ENCODE measurements around the gene DDX41.
A peak's percentile ranks its signal among the peaks of the same experiment; 100 is the strongest.

The DDX41 gene

GRCh38 chr5:177483042-177483441 is 33.7 kb downstream of the DDX41 start:
- DNase-seq = no peak

DNA sequence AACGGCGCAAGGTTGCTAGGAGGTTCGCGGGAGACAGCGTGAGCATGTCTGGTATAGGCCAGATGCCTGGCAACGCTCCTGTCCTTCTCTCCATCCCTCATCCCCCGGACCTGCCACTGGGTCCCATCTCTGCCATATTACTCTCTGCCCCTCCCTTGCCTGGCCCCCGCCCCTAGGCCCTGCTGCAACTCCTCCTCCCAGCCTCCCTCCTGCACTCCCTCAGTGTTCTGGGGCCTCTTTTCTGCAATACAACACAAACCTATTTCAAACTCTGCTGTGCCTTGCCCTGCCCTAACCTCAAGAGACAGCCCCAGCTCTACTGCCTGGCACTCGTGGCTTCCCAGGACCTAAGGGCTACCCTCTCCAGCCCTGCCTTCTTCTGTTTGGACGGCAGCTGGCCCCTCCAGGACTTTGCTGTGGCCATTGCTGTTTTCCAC is 34.4 kb downstream of the DDX41 start:
- no peak for DNase-seq

DNA sequence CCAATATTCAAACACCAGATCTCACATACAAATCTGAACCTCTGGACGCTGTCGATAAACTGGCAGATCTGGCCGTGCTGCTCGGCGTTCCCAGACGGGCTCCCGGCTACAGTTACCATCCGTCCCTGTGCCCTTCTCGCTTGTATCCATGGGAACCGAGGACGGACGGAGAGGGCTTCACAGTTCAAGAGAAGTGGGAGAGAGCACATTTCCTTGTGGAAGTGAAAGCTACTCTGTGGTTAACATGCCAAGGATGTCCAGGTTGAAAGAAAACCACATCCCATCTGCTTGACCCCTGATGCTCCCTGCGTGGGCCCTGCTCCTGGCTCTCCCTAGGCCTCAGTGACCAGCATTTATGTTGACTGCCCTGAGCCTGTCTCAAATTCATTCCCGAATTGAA is 37.0 kb downstream of the DDX41 start:
- no peak for DNase-seq

- no peak for DNase-seq
These were observed 37.8 kb downstream of the DDX41 start for GRCh38 chr5:177478711-177479646.

DNA sequence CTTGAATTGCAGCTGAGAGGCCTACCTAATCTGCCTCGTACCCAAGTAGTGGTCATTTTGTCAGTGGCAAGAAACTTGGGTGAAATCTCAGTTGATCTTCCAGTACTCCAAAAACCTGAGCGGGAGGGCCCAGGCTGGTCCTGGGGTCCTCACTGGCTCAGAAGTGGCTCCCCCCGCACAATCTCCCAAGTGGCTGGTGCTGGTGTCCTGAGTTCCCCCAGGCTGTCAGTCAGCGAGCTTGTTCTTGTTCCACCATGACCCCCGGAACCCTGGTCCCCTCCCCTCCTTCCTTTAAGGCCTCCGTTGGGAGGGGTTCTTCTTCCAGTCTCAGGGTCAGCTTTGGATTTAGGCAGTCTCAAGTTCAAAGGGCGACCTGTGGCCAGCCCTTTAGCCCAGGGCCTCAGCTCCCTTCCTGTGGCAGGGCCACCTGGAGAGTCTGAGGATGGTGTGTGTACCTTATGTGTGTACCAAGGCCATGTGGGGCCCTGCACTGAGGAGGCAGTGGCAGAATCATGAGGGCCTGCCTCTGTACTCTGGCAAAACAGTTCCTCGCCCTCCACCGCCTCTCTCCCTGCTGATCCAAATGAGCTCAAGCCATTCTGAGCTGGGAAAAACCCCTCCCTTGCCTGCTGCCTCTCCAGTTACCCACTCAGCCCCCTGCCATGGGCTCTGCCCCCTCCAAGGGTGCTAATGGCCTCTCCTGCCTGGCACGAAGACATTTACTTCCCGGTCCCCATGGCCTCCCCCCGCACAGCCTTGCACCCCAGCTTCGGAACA is 38.9 kb downstream of the DDX41 start:
- no peak for DNase-seq

DNA sequence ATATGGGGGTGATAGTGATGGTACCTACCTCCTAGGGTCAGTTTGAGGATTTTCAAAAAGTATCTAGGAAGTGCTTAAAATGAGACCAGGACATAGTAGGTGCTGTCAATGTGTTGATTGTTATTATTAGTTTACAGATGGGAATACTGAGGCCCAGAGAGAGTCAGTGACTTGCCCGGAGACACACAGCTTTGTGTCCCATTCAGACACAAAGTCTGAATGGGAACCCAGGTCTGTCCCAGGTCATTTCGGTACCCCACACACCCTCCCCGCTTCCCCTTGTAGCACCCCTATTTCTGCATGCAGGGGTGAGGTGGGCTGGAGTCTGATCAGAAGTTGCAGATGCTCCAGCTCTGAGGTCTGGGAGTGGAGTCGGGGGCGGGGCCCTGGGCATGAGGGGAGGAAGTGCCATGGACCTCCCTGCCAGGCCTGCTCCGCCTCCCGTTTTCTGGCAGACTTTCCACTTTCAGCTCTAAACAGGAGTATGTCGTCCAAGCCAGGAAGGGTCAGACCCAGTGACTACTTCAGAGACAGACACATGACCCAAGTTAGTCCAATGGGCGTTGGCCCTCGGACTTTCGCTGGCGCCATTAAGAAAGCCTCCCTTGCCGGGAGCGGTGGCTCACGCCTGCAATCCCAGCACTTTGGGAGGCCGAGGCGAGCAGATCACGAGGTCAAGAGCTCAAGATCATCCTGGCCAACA is 40.1 kb downstream of the DDX41 start:
- no peak for DNase-seq

GRCh38 chr5:177475563-177476427 is 41.0 kb downstream of the DDX41 start:
- no peak for DNase-seq

GRCh38 chr5:177474846-177475562 is 41.8 kb downstream of the DDX41 start:
- DNase-seq = no peak

- DNase-seq = no peak
These were observed 42.7 kb downstream of the DDX41 start for GRCh38 chr5:177474002-177474476.

DNA sequence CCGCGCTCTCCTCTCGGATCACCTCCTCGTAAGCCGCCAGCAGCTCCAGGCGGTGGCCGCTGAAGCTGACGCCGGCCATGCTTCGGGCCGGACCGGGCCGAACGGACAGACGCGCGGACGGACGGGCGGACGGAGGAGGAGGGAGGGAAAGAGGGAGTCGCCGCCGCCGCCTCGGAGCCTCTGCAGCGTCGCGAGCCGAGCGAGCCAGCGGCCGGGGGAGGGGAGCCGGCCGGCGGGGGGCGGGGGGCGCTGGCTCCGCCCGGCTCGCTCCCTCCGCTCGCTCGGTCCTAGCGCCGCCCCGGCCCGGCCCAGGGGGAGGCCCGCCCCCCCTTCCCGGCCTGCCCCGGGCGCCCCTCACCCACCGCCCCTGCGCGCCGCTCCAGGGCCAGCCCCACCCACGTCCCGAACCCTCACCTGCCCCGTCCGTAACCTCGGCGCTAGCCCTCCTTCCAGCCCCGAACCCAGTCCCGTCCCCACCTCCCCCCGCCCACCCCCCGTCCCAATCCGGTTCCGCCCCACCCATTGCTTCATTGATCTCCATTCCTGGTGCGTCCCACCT is 43.2 kb downstream of the DDX41 start, which contains the start of gene DBN1:
TSS of gene DBN1 (minus strand) at position 192 of the 559 bp plus-strand sequence. CDS start at position 79, 113 bp downstream.
- peak; percentile 30 for DNase-seq

DNA sequence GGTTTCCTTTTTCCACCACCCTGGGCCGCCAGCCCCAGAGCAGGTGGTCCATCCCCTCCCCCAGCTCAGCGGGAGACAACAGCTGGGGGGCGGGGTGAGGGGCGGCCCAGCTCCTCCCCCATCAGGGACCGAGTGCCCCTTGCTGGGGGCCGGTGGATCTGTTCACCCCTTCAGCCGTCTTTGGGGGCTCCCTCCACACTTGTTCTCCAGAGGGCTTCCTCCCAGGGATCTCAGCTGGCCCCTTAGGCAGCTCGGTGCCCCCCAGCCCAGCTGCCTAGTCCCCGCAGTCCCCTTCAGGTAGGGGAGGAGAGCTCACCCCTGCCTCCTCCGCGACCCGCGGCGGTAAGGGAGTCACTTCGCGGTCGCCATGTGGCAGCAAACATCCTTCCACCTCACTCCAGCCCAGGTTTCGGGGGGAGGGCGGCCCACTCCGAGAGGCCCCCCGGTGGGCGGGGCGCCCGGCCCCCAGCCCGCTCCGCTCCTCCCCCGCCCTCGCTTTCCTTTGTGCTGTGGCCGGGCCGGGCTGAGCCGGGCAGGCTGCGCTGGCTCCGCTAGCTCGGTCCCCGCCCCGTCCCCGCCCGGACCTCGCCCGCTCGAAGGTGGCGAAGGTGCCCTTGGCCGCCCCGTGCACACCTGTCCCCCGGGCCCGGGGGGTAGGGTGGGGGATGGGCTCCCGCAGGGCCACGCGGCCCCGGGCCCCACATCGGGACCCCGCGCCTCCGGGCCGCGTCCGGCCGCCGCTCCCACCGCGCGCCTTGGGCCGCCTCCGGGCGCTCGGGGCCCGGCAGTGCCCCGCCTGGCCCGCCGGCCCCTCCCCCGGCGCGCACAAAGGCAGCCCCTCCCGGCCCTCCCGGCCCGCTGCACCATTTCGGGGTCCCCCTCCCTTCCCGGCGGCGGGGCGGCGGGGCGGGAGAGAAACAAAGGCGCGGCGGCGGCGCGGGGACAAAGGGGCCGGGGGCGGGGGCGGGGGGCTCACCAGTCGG is 44.0 kb downstream of the DDX41 start:
- DNase-seq = peak; percentile 27

DNA sequence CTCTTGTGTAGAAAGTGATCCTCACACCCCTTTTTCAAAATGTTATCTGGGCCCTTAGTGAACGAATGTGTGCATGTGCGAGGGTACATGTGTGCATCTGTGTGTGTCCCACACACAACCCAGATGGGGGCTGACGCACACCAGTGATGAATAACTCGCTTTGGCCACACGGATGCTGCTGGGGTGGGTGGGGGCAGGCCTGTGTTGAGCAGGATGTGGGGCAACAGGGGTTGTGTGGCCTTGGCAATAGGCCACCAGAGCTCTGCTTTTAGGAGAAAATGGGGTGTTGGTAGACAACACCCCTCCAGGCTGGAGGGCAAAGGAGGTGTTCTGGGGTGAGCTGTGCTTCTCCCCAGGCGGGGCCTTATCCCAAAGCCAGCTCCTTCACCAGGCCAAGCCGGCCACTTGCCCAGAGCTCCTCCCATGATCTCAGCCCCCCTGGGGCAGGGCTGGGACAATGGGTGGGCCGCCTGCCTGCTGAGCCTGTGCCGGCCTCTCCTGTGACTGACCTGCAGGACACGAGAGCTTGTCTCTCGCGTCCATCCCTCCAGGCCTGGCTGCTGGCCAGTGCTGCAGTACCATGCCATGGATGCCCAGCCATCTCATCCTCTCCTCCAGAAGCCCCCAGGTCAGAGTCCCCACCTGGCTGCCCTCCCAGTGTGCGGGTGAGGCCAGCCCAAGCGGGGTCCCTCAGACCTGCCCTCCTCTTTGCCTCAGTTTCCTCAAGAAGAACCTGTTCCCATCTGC is 45.0 kb downstream of the DDX41 start:
- DNase-seq = no peak

- DNase-seq = no peak
These were observed 45.8 kb downstream of the DDX41 start for GRCh38 chr5:177470759-177471536.

GRCh38 chr5:177469750-177470525 is 46.8 kb downstream of the DDX41 start:
- no peak for DNase-seq

DNA sequence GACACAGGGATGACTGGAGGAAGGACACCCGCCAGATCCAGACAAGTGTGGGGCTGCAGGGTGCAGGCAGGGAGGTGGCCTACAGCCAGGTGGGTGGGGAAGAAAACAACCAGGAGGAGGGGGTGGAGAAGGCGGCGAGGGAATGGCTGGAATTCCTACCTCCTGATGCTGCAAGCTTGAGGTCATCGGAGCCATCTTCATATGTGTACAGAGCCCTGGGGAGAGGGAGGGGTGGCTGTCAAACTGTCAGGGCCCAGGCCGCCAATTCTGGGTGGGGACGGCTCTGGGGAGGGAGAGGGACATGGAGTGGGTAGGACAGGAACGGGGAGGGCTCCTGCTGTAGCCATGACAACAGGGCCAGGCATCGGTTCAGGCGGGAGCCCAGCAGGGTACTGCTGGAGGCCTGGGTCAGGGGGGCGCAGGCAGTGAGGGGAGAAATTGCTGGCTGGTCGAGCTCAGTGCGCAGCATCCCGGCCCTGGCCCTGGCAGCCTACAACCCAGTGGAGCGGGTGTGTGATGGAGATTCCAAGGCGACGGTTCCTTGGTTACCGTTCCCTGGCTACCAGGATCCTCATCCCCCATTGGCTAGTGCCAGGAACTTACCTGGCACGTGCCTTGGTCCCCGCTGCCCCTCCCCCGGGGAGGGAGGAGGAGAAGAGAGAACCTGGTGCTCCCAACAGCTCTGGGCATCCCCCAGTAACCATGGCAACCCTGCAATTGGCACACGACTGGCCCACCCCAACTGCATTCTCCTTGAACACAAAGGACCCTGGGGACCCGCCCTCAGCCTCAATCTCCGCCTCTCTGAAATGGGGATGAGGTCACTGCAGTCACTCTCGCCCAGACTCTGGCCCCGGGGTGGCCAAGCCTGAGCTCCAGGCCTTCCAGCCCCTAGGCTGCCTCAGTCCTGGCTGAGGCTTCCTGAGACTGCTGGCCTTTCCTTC is 47.8 kb downstream of the DDX41 start:
- DNase-seq = no peak

- DNase-seq = no peak
These were observed 48.5 kb downstream of the DDX41 start for GRCh38 chr5:177468329-177468684.

All from NCI-H2171 (cell line).